Activated T-helper 17 cell treated with anti-CD3 and anti-CD28 coated beads, Interleukin-2, amount 50 U/mL, for 72 hours (primary cell): Measurements from ENCODE around the gene PPFIBP2. TPM values are rescaled to one million over a fixed set of nuclear protein-coding genes. Genes with fewer than 3 reads are reported as not detected.
A peak's percentile ranks its signal among the peaks of the same experiment; 100 is the strongest.

Experiments
- ATAC-seq: fragments of 150-1000 bp; cut with Tn5 transposase; replicated peaks from 2 replicates; pipeline ENCODE4 v1.10.0; 2021; ENCODE audit warnings: mild to moderate bottlenecking, moderate library complexity
- H3K27ac Mint-ChIP-seq: one replicate; pipeline ENCODE4 v1.8.0; 2022; ENCODE audit warnings: mixed read lengths
- H3K27me3 Mint-ChIP-seq: one replicate; pipeline ENCODE4 v1.8.0; 2022; ENCODE audit warnings: mixed read lengths
- H3K36me3 Mint-ChIP-seq: one replicate; pipeline ENCODE4 v1.8.0; 2022; ENCODE audit warnings: low read depth, mild to moderate bottlenecking, mixed read lengths
- H3K4me1 Mint-ChIP-seq: one replicate; pipeline ENCODE4 v1.8.0; 2022; ENCODE audit warnings: mixed read lengths
- H3K4me3 Mint-ChIP-seq: one replicate; pipeline ENCODE4 v1.8.0; 2022; ENCODE audit warnings: mild to moderate bottlenecking, mixed read lengths
- H3K9me3 Mint-ChIP-seq: one replicate; pipeline ENCODE4 v1.8.0; 2022; ENCODE audit warnings: mixed read lengths
- total RNA-seq, 2 donors: library from RNA; stranded (reverse); gene quantifications; one replicate each; pipeline ENCODE4 v1.2.3, GENCODE V29; 2022

Gene PPFIBP2
- 10 to 100 TPM in 1 of 2 donors, 1 to 10 TPM in 1; 4.2 to 11.1 TPM for total RNA-seq

GRCh38 chr11:7513234-7514098 is at the start of gene PPFIBP2:
PPFIBP2 (plus strand) TSS chr11:7513999; CDS start chr11:7549476, 35,477 bp downstream.
- H3K4me1 Mint-ChIP-seq = peaks cover 23% of the 10 kb centered on the region
- H3K36me3 Mint-ChIP-seq = no peaks in the 10 kb centered on the region
- ATAC-seq = peak; percentile 93
- no peaks in the 10 kb centered on the region for H3K9me3 Mint-ChIP-seq
- peak within 1 kb of the TSS; percentile 85 for H3K4me3 Mint-ChIP-seq
- H3K27me3 Mint-ChIP-seq = no peaks in the 10 kb centered on the region
- H3K27ac Mint-ChIP-seq = peak within 1 kb of the TSS; percentile 90

- Mint-ChIP-seq H3K9me3 (no peaks in the 10 kb centered on the region), H3K27ac (no peak overlapping the region), H3K4me3 (no peak overlapping the region), H3K27me3 (no peaks in the 10 kb centered on the region), H3K36me3 (no peaks in the 10 kb centered on the region), H3K4me1 (no peaks in the 10 kb centered on the region)
- ATAC-seq = peak; percentile 95
Observed at GRCh38 chr11:7467652-7468051, 46.1 kb upstream of the PPFIBP2 start.

GRCh38 chr11:7469351-7469865 is 44.4 kb upstream of the PPFIBP2 start:
- ATAC-seq = no peak
- Mint-ChIP-seq H3K36me3 (no peaks in the 10 kb centered on the region), H3K4me1 (no peaks in the 10 kb centered on the region), H3K9me3 (no peaks in the 10 kb centered on the region), H3K27me3 (no peaks in the 10 kb centered on the region), H3K4me3 (no peak overlapping the region), H3K27ac (no peak overlapping the region)

- Mint-ChIP-seq H3K27ac (no peak overlapping the region), H3K4me3 (no peak overlapping the region), H3K36me3 (no peaks in the 10 kb centered on the region), H3K9me3 (no peaks in the 10 kb centered on the region), H3K4me1 (no peaks in the 10 kb centered on the region), H3K27me3 (no peaks in the 10 kb centered on the region)
- ATAC-seq = no peak
Observed at GRCh38 chr11:7471071-7471470, 42.7 kb upstream of the PPFIBP2 start.

GRCh38 chr11:7473717-7474116 is 40.1 kb upstream of the PPFIBP2 start:
- H3K27me3 Mint-ChIP-seq = no peaks in the 10 kb centered on the region
- no peaks in the 10 kb centered on the region for H3K9me3 Mint-ChIP-seq
- peak; percentile 21 for ATAC-seq
- H3K4me1 Mint-ChIP-seq = no peaks in the 10 kb centered on the region
- H3K4me3 Mint-ChIP-seq = no peak overlapping the region
- H3K27ac Mint-ChIP-seq = no peak overlapping the region
- H3K36me3 Mint-ChIP-seq = no peaks in the 10 kb centered on the region

GRCh38 chr11:7480113-7480512 is 33.7 kb upstream of the PPFIBP2 start:
- no peaks in the 10 kb centered on the region for H3K4me1 Mint-ChIP-seq
- H3K27ac Mint-ChIP-seq = no peak overlapping the region
- no peak overlapping the region for H3K4me3 Mint-ChIP-seq
- no peak for ATAC-seq
- H3K27me3 Mint-ChIP-seq = no peaks in the 10 kb centered on the region
- no peaks in the 10 kb centered on the region for H3K36me3 Mint-ChIP-seq
- no peaks in the 10 kb centered on the region for H3K9me3 Mint-ChIP-seq

GRCh38 chr11:7484131-7484530 is 29.7 kb upstream of the PPFIBP2 start:
- H3K27me3 Mint-ChIP-seq = no peaks in the 10 kb centered on the region
- H3K4me3 Mint-ChIP-seq = no peak overlapping the region
- no peak for ATAC-seq
- H3K9me3 Mint-ChIP-seq = no peaks in the 10 kb centered on the region
- H3K4me1 Mint-ChIP-seq = no peaks in the 10 kb centered on the region
- no peaks in the 10 kb centered on the region for H3K36me3 Mint-ChIP-seq
- H3K27ac Mint-ChIP-seq = no peak overlapping the region

- H3K4me1 Mint-ChIP-seq = no peaks in the 10 kb centered on the region
Observed at GRCh38 chr11:7484645-7485044, 29.2 kb upstream of the PPFIBP2 start.

GRCh38 chr11:7485186-7486097 is 28.4 kb upstream of the PPFIBP2 start, which contains the start of gene OLFML1:
OLFML1 (plus strand) TSS chr11:7485506; CDS start chr11:7485876, 370 bp downstream.
- Mint-ChIP-seq H3K36me3 (no peaks in the 10 kb centered on the region), H3K27me3 (no peaks in the 10 kb centered on the region), H3K4me3 (no peak within 1 kb of the TSS), H3K9me3 (no peaks in the 10 kb centered on the region), H3K4me1 (no peaks in the 10 kb centered on the region), H3K27ac (no peak within 1 kb of the TSS)
- no peak for ATAC-seq

More at GRCh38 chr11:7484645-7485044, 29.2 kb upstream of the PPFIBP2 start:
- Mint-ChIP-seq H3K27ac (no peak overlapping the region), H3K4me3 (no peak overlapping the region), H3K9me3 (no peaks in the 10 kb centered on the region), H3K36me3 (no peaks in the 10 kb centered on the region), H3K27me3 (no peaks in the 10 kb centered on the region)
- no peak for ATAC-seq

GRCh38 chr11:7486098-7486780 is 27.6 kb upstream of the PPFIBP2 start:
- Mint-ChIP-seq H3K36me3 (no peaks in the 10 kb centered on the region), H3K9me3 (no peaks in the 10 kb centered on the region), H3K4me1 (no peaks in the 10 kb centered on the region), H3K27ac (no peak overlapping the region), H3K4me3 (no peak overlapping the region), H3K27me3 (no peaks in the 10 kb centered on the region)
- ATAC-seq = no peak

GRCh38 chr11:7486781-7487140 is 27.0 kb upstream of the PPFIBP2 start:
- no peak for ATAC-seq
- no peaks in the 10 kb centered on the region for H3K4me1 Mint-ChIP-seq

GRCh38 chr11:7487360-7487759 is 26.4 kb upstream of the PPFIBP2 start:
- no peaks in the 10 kb centered on the region for H3K9me3 Mint-ChIP-seq
- H3K27me3 Mint-ChIP-seq = no peaks in the 10 kb centered on the region
- ATAC-seq = no peak
- no peak overlapping the region for H3K27ac Mint-ChIP-seq
- H3K4me1 Mint-ChIP-seq = no peaks in the 10 kb centered on the region
- H3K36me3 Mint-ChIP-seq = no peaks in the 10 kb centered on the region
- no peak overlapping the region for H3K4me3 Mint-ChIP-seq

More at GRCh38 chr11:7486781-7487140, 27.0 kb upstream of the PPFIBP2 start:
- no peak overlapping the region for H3K27ac Mint-ChIP-seq
- H3K27me3 Mint-ChIP-seq = no peaks in the 10 kb centered on the region
- H3K36me3 Mint-ChIP-seq = no peaks in the 10 kb centered on the region
- no peaks in the 10 kb centered on the region for H3K9me3 Mint-ChIP-seq
- no peak overlapping the region for H3K4me3 Mint-ChIP-seq

- no peak for ATAC-seq
- no peaks in the 10 kb centered on the region for H3K27me3 Mint-ChIP-seq
- H3K4me3 Mint-ChIP-seq = no peak overlapping the region
Observed at GRCh38 chr11:7488681-7489080, 25.1 kb upstream of the PPFIBP2 start.

GRCh38 chr11:7489376-7489775 is 24.4 kb upstream of the PPFIBP2 start:
- no peak for ATAC-seq
- no peak overlapping the region for H3K4me3 Mint-ChIP-seq
- no peaks in the 10 kb centered on the region for H3K9me3 Mint-ChIP-seq
- no peaks in the 10 kb centered on the region for H3K36me3 Mint-ChIP-seq
- H3K27me3 Mint-ChIP-seq = no peaks in the 10 kb centered on the region
- no peak overlapping the region for H3K27ac Mint-ChIP-seq
- H3K4me1 Mint-ChIP-seq = no peaks in the 10 kb centered on the region

More at GRCh38 chr11:7488681-7489080, 25.1 kb upstream of the PPFIBP2 start:
- no peaks in the 10 kb centered on the region for H3K36me3 Mint-ChIP-seq
- no peak overlapping the region for H3K27ac Mint-ChIP-seq
- H3K4me1 Mint-ChIP-seq = no peaks in the 10 kb centered on the region
- no peaks in the 10 kb centered on the region for H3K9me3 Mint-ChIP-seq
